HG03060 (cell line): ENCODE data around the gene EQTN.
A peak's percentile ranks its signal among the peaks of the same experiment; 100 is the strongest.

ENCODE experiments used
- ATAC-seq: cut with Tn5 transposase; IDR thresholded peaks from one replicate; pipeline ENCODE4 v1.9.1; 2021; ENCODE audit warnings: low read depth, moderate number of reproducible peaks; ENCODE audit not compliant: unreplicated experiment

The EQTN gene

GRCh38 chr9:27297050-27297449, at the start of gene EQTN:
Gene EQTN (minus strand): TSS chr9:27297150. CDS start chr9:27297055, 95 bp downstream.
- no peak for ATAC-seq

- ATAC-seq = no peak
Measured at GRCh38 chr9:27344776-27345175, 47.8 kb upstream of the EQTN start.

GRCh38 chr9:27341545-27342294, 44.8 kb upstream of the EQTN start:
- ATAC-seq = no peak

- ATAC-seq = no peak
Measured at GRCh38 chr9:27340961-27341511, 44.1 kb upstream of the EQTN start.

- ATAC-seq = no peak
Measured at GRCh38 chr9:27340285-27340674, 43.3 kb upstream of the EQTN start.

GRCh38 chr9:27339661-27340284, 42.8 kb upstream of the EQTN start:
- no peak for ATAC-seq

- no peak for ATAC-seq
Measured at GRCh38 chr9:27338527-27338903, 41.6 kb upstream of the EQTN start.

- no peak for ATAC-seq
Measured at GRCh38 chr9:27337833-27338526, 41.0 kb upstream of the EQTN start.

- ATAC-seq = no peak
Measured at GRCh38 chr9:27337236-27337635, 40.3 kb upstream of the EQTN start.

GRCh38 chr9:27336829-27337228, 39.9 kb upstream of the EQTN start:
- ATAC-seq = no peak

GRCh38 chr9:27336126-27336525, 39.2 kb upstream of the EQTN start:
- no peak for ATAC-seq

- no peak for ATAC-seq
Measured at GRCh38 chr9:27335075-27335474, 38.1 kb upstream of the EQTN start.

- ATAC-seq = peak; percentile 77
Measured at GRCh38 chr9:27333241-27334052, 36.5 kb upstream of the EQTN start.

- no peak for ATAC-seq
Measured at GRCh38 chr9:27331393-27331792, 34.4 kb upstream of the EQTN start.

GRCh38 chr9:27329291-27329690, 32.3 kb upstream of the EQTN start:
- ATAC-seq = no peak

- no peak for ATAC-seq
Measured at GRCh38 chr9:27328483-27328882, 31.5 kb upstream of the EQTN start.

GRCh38 chr9:27311184-27311583, 14.2 kb upstream of the EQTN start:
- ATAC-seq = no peak

- no peak for ATAC-seq
Measured at GRCh38 chr9:27310582-27310981, 13.6 kb upstream of the EQTN start.

GRCh38 chr9:27308691-27309390, 11.9 kb upstream of the EQTN start:
- ATAC-seq = no peak

- no peak for ATAC-seq
Measured at GRCh38 chr9:27304521-27304920, 7.6 kb upstream of the EQTN start.
